T-helper 22 cell (primary cell): ENCODE results near the gene ABHD8.

Source experiments
- DNase-seq: peaks from one replicate; pipeline ENCODE4 v3.0.0-alpha.2; 2020; ENCODE audit warnings: low read depth

The ABHD8 gene

GRCh38 chr19:17333611-17334413 is 30.6 kb upstream of the ABHD8 start:
- peak; percentile 58 for DNase-seq

- no peak for DNase-seq
Observed at GRCh38 chr19:17332677-17333581, 29.7 kb upstream of the ABHD8 start.

GRCh38 chr19:17332360-17332676 is 29.1 kb upstream of the ABHD8 start:
- no peak for DNase-seq

- DNase-seq, result no peak
Observed at GRCh38 chr19:17331045-17331558, 27.9 kb upstream of the ABHD8 start.

GRCh38 chr19:17330262-17331044 is 27.2 kb upstream of the ABHD8 start:
- no peak for DNase-seq

- no peak for DNase-seq
Observed at GRCh38 chr19:17329366-17330261, 26.4 kb upstream of the ABHD8 start.

- no peak for DNase-seq
Observed at GRCh38 chr19:17328517-17329365, 25.5 kb upstream of the ABHD8 start.

- peak; percentile 46 for DNase-seq
Observed at GRCh38 chr19:17327654-17328516, 24.7 kb upstream of the ABHD8 start.

GRCh38 chr19:17327068-17327653 is 23.9 kb upstream of the ABHD8 start:
- no peak for DNase-seq

GRCh38 chr19:17326595-17326966 is 23.4 kb upstream of the ABHD8 start:
- no peak for DNase-seq

GRCh38 chr19:17325881-17326594 is 22.8 kb upstream of the ABHD8 start:
- no peak for DNase-seq

- no peak for DNase-seq
Observed at GRCh38 chr19:17325133-17325532, 21.9 kb upstream of the ABHD8 start.

GRCh38 chr19:17324357-17325114 is 21.3 kb upstream of the ABHD8 start:
- no peak for DNase-seq

- no peak for DNase-seq
Observed at GRCh38 chr19:17323964-17324332, 20.7 kb upstream of the ABHD8 start.

GRCh38 chr19:17323300-17323963 is 20.2 kb upstream of the ABHD8 start:
- no peak for DNase-seq

GRCh38 chr19:17322854-17323253 is 19.6 kb upstream of the ABHD8 start:
- no peak for DNase-seq
